Activated naive CD4-positive, alpha-beta T cell treated with anti-CD3 and anti-CD28 coated beads, Interleukin-2, amount 50 U/mL, for 72 hours (primary cell): ENCODE results near the gene ERF. TPM values are rescaled to one million over a fixed set of nuclear protein-coding genes. Genes with fewer than 3 reads are reported as not detected.

Experiments used
- ATAC-seq, 2 donors: fragments of 150-1000 bp; cut with Tn5 transposase; 2 replicates each; pipeline ENCODE4 v1.10.0; 2021; ENCODE audit warnings: mild to moderate bottlenecking in 2 of 2, moderate library complexity in 2 of 2
- DNase-seq, 2 donors: peaks; one replicate each; pipeline ENCODE4 v3.0.0; 2021 to 2022; ENCODE audit warnings: low spot score in 2 of 2
- H3K27ac Mint-ChIP-seq, 2 donors: one replicate each; pipeline ENCODE4 v1.8.0; 2022; ENCODE audit warnings: mild to moderate bottlenecking in 2 of 2, mixed read lengths in 2 of 2
- H3K36me3 Mint-ChIP-seq, 2 donors: one replicate each; pipeline ENCODE4 v1.8.0; 2022; ENCODE audit warnings: mixed read lengths in 2 of 2
- H3K9me3 Mint-ChIP-seq, 2 donors: one replicate each; pipeline ENCODE4 v1.8.0; 2022; ENCODE audit warnings: mixed read lengths in 2 of 2
- total RNA-seq, 2 donors: library from RNA; stranded (reverse); gene quantifications; one replicate each; pipeline ENCODE4 v1.2.3, GENCODE V29; 2022

ERF gene
- total RNA-seq, 2 donors from 2014 or later: 48.8 to 67.8 TPM

DNA sequence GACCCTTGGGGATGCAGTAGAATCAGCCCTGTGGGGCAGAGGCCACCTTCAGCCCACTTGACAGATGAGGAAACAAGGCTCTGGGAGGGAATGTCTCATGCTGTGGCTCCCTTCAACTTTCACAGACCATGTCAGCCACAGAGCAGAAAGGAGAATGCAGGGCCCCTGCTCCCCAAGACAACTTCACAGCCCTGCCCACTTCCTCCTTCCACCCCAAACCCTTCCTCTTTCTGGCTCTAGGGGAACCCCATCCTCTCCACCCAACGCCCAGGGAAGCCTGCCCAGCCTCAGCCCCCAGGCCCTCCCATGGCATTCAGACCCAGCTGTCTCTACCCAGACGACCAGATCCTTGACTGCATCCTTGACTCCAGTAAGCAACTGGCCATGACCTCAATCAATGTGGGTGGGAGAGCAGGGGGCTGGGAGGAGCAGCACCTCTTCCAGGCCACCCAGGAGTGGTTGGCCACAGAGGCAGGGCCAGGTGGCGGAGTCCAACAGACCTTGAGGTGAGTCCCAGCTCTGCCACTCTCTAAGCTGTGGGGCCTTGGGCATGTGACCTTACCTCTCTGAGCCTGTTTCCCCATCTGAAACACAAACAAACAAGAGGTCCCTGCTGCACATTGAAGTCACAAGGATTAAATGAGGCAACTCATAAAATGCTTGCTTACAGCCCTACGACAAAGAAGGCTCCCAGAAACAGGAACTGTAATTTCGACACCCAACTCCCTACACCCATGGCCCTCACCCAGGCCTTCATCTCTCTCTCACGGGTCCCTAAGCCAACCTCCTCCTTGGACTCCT lies 53.2 kb downstream of the ERF start:
- no peaks in the 10 kb centered on the region for H3K9me3 Mint-ChIP-seq
- peaks cover 22 to 56% of the 10 kb centered on the region in 2 donors for H3K36me3 Mint-ChIP-seq
- peak overlapping the region; percentile 67 to 90 for H3K27ac Mint-ChIP-seq
- peak; percentile 56 to 70 for ATAC-seq
- DNase-seq: peak in 1 of 2 donors; percentile 73

DNA sequence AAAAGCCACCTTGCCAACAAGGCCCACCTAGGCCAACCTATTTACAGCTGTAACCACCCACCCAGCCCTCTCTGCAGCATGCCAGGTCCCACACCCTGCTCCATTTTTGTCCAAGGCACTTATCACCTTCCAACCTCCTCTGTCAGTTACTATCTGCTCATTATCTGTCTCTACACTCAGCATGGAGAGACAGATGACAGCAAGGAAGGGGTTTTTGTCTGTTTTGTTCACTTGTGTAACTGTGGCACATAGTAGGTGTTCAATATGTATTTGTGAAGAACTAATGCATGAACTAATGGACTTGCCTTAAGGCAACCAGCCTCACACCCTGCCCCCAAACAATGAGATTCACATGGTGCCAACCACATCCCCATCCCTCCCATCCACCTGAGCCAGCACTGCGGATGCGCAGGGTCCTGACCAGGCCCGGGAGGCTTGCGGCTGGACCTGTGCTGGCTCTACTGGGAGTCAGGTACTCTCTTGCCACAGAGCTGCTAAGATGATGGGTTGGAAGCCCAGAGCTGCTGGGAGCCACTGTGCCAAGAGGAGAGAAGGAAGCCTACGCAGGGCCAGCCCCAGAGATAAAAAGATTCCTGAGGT lies 54.7 kb downstream of the ERF start:
- H3K9me3 Mint-ChIP-seq: no peaks in the 10 kb centered on the region
- peaks cover 17 to 58% of the 10 kb centered on the region in 2 donors for H3K36me3 Mint-ChIP-seq
- DNase-seq (no peak), ATAC-seq (no peak)
- peak overlapping the region; percentile 67 to 95 for H3K27ac Mint-ChIP-seq

DNA sequence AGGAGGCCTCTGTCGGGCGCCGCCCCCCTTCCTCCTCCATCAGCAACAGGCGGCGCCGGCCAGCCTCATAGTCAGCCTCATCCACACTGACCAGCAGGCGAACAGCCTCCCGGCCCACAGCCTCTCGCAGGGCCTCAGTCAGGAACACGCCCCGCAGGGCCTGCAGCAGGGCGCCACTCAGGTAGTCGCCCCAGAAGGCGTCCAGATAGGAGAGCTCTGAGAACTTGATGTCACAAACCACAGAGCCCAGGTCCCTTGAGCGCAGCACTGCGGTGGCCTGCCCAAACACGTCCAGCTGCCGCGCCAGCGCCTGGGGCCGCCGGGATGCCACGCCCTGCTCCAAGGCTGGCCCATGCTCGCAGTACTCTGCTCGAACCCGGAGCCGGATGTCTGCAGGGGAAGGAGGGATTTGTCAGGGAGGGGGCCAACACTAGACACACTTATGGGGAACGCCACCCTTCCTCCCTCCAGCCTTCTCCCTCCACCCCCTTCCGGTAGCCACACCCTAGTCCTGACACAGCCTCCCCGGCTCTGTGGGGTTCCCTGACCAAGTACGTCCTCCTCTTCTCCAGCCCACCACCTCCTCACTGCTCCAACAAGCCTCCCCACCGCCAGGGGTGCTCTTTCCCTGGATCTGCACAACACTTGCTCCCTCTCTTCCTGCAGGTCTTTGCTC lies 55.4 kb downstream of the ERF start:
- DNase-seq: peak; percentile 60 to 79
- ATAC-seq: peak; percentile 72 to 76
- peak overlapping the region; percentile 67 to 95 for H3K27ac Mint-ChIP-seq
- H3K36me3 Mint-ChIP-seq: peaks cover 17 to 58% of the 10 kb centered on the region in 2 donors
- H3K9me3 Mint-ChIP-seq: no peaks in the 10 kb centered on the region

DNA sequence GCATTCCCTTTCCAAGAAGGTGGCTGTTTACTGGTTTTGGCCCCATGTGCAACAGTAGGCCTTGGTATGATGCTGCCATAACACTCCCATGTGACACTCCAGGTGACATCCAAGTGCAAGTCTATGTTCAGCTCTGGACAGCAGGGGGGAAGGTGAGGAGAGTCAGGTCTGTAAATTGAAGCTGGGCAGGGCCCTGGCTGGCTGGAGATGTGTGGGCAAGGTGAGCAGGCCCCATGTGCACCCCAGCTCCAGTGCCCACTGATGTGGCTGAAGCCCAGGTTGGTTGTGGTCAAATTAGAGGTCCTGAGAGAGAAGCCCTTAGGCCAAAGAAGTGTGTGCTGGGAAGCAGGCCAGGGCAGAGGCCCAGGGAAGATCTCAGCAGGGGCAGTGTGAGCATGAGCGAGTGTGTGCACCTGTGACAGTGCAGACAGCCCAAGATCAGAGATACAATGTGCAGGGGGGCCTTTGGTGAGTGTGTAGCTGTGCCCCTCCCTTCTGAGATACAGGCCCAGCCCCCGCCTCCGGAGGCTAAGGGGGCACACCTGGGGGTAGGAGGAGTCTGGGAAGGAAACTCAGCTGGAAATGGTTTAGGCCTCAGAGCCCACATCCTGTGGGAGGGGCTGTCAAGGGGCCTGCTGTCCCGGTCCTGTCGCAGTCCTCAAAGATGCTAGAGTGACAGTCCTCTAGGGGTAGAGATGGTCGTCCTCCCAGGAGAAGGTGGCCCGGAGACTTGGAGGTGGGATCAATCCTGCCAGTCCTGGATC lies 56.1 kb downstream of the ERF start:
- Mint-ChIP-seq H3K36me3 (peaks cover 21 to 64% of the 10 kb centered on the region in 2 donors), H3K27ac (peak overlapping the region; percentile 67 to 95), H3K9me3 (peaks cover 0 to 5% of the 10 kb centered on the region in 2 donors)
- ATAC-seq: peak; percentile 40 to 60
- DNase-seq: peak; percentile 46 to 68

Other genes with a start within 250 kb of the ERF start
- 1 to 10 TPM; 3.5 to 4.0 TPM for gene GRIK5, start 184.9 kb downstream of the ERF start, total RNA-seq
- 10 to 100 TPM; 12.5 to 13.9 TPM for gene ZNF574, start 179.0 kb downstream of the ERF start, total RNA-seq
- gene POU2F2, start 122.7 kb downstream of the ERF start, total RNA-seq: 10 to 100 TPM; 34.2 to 39.6 TPM
- 10 to 100 TPM; 28.7 to 39.3 TPM for gene DEDD2, start 37.5 kb downstream of the ERF start, total RNA-seq
- 10 to 100 TPM; 13.2 to 14.5 TPM for gene ZNF526, start 34.8 kb downstream of the ERF start, total RNA-seq
- gene GSK3A, start 12.5 kb downstream of the ERF start, total RNA-seq: 10 to 100 TPM; 38.1 to 39.5 TPM
- gene CIC, start 14.1 kb upstream of the ERF start, total RNA-seq: 10 to 100 TPM; 87.7 to 90.6 TPM
- 1 to 10 TPM in 1 of 2 donors, under 1 TPM in 1; 0.93 to 1.6 TPM for gene PRR19, start 47.0 kb upstream of the ERF start, total RNA-seq
- gene PAFAH1B3, start 47.5 kb upstream of the ERF start, total RNA-seq: 10 to 100 TPM; 50.9 to 54.2 TPM
- 1 to 10 TPM in 1 of 2 donors, under 1 TPM in 1; 0.16 to 1.8 TPM for gene TMEM145, start 58.2 kb upstream of the ERF start, total RNA-seq
- gene MEGF8, start 70.5 kb upstream of the ERF start, total RNA-seq: 1 to 10 TPM; 2.1 to 8.6 TPM
- not detected for gene CNFN, start 135.2 kb upstream of the ERF start, total RNA-seq
- 10 to 100 TPM; 13.6 to 27.0 TPM for gene LIPE, start 172.3 kb upstream of the ERF start, total RNA-seq
- not detected for gene CXCL17, start 187.8 kb upstream of the ERF start, total RNA-seq